DND-41 (cell line): ENCODE results near the gene CCDC169.

Experiments used
- ATAC-seq: fragments of 200-7000 bp; cut with Tn5 transposase; 3 replicates; pipeline ENCODE4 v1.9.1; 2021; ENCODE audit warnings: low read depth; ENCODE audit not compliant: insufficient read depth
- DNase-seq: peaks from one replicate; pipeline ENCODE4 v3.0.0-alpha.2; 2020
- H2AFZ ChIP-seq: 2 replicates; pipeline ENCODE4 v1.6.0; 2012; ENCODE audit warnings: low read depth, low read length
- H3K27ac ChIP-seq: 2 replicates; pipeline ENCODE4 v1.5.1; 2012; ENCODE audit warnings: low read length, inconsistent platforms
- H3K27me3 ChIP-seq: fragments of 200-600 bp; sonication (generic); 2 replicates; pipeline ENCODE4 v1.6.0; 2012; ENCODE audit warnings: low read length, mild to moderate bottlenecking, inconsistent platforms; ENCODE audit not compliant: insufficient read depth, poor library complexity
- H3K36me3 ChIP-seq: 2 replicates; pipeline ENCODE4 v1.5.1; 2012; ENCODE audit warnings: low read length, inconsistent platforms; ENCODE audit not compliant: insufficient read depth
- H3K4me1 ChIP-seq: 2 replicates; pipeline ENCODE4 v1.5.1; 2012; ENCODE audit warnings: mild to moderate bottlenecking, low read length; ENCODE audit not compliant: insufficient read depth
- H3K4me2 ChIP-seq: 2 replicates; pipeline ENCODE4 v1.6.0; 2012; ENCODE audit warnings: mild to moderate bottlenecking, moderate library complexity, low read length, inconsistent platforms; ENCODE audit not compliant: insufficient read depth
- H3K4me3 ChIP-seq, 2 experiments: fragments of 200-600 bp in 1 of 2; shearing (Covaris generic) in 1 of 2; 2 replicates each; pipeline ENCODE4 v1.5.1; 2012 to 2016; ENCODE audit warnings: inconsistent platforms in 2 of 2, low read length in 2 of 2, mild to moderate bottlenecking in 2 of 2, low read depth in 1 of 2, moderate library complexity in 1 of 2
- H3K79me2 ChIP-seq: 2 replicates; pipeline ENCODE4 v1.6.0; 2012; ENCODE audit warnings: low read length, inconsistent platforms; ENCODE audit not compliant: insufficient read depth
- H3K9ac ChIP-seq: 2 replicates; pipeline ENCODE4 v1.6.0; 2012; ENCODE audit warnings: low read depth, mild to moderate bottlenecking, inconsistent platforms, low read length, moderate library complexity
- H3K9me3 ChIP-seq: 2 replicates; pipeline ENCODE4 v1.5.1; 2012; ENCODE audit warnings: low read length, moderate library complexity, mild to moderate bottlenecking, inconsistent platforms; ENCODE audit not compliant: insufficient read depth, severe bottlenecking
- H4K20me1 ChIP-seq: 2 replicates; pipeline ENCODE4 v1.6.0; 2012; ENCODE audit warnings: low read length; ENCODE audit not compliant: insufficient read depth
- CTCF ChIP-seq: IDR thresholded peaks from 2 replicates; pipeline ENCODE4 v1.5.1; 2012; ENCODE audit warnings: borderline replicate concordance, low read length, moderate library complexity, mild to moderate bottlenecking; ENCODE audit not compliant: poor library complexity, severe bottlenecking; ENCODE audit errors: extremely low read depth
- EZH2 ChIP-seq: IDR thresholded peaks from 3 replicates; pipeline ENCODE4 v1.6.1; 2012; ENCODE audit warnings: borderline replicate concordance, low read depth, mild to moderate bottlenecking, moderate library complexity, low read length, inconsistent platforms; ENCODE audit not compliant: severe bottlenecking

CCDC169 gene

GRCh38 chr13:36192166-36192565, 105.4 kb downstream of the CCDC169 start:
- no peak overlapping the region for H3K4me3 ChIP-seq
- no peak for TF ChIP-seq CTCF
- TF ChIP-seq EZH2, result no peak
- no peak overlapping the region for H2AFZ ChIP-seq
- H3K27me3 ChIP-seq, result no peaks in the 10 kb centered on the region
- H3K9me3 ChIP-seq, result no peaks in the 10 kb centered on the region
- no peaks in the 10 kb centered on the region for H4K20me1 ChIP-seq
- H3K4me1 ChIP-seq, result no peaks in the 10 kb centered on the region
- H3K79me2 ChIP-seq, result no peaks in the 10 kb centered on the region
- no peaks in the 10 kb centered on the region for H3K36me3 ChIP-seq
- no peak overlapping the region for H3K4me2 ChIP-seq
- H3K9ac ChIP-seq, result no peak overlapping the region
- ATAC-seq (no peak), DNase-seq (no peak)
- no peak overlapping the region for H3K27ac ChIP-seq

DNA sequence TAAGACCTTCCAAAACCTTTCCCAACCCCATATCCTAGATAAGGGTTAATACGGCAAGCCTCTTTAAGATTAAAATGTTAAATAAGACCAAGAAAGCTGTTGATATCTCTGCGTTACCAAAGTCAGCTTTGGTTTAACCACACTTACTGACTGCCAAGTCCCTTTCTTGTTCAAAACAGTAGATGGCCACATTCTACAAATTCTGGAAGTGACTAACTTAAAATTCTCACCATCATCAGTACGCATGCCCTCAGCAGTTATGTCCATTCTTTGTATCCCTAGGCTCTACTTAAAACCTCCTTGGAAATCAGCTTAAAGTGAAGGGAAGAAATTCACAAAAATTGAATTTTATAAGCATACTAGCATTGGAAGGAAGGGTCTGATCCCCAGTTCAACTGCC, 106.8 kb downstream of the CCDC169 start:
- Histone ChIP-seq H3K36me3 (no peaks in the 10 kb centered on the region), H4K20me1 (no peaks in the 10 kb centered on the region), H3K9ac (no peak overlapping the region), H3K27me3 (no peaks in the 10 kb centered on the region), H3K4me1 (no peaks in the 10 kb centered on the region), H3K4me2 (no peak overlapping the region), H3K4me3 (no peak overlapping the region), H3K9me3 (no peaks in the 10 kb centered on the region), H2AFZ (no peak overlapping the region), H3K27ac (no peak overlapping the region), H3K79me2 (no peaks in the 10 kb centered on the region)
- TF ChIP-seq EZH2, result no peak
- TF ChIP-seq CTCF, result no peak
- ATAC-seq (no peak), DNase-seq (no peak)

DNA sequence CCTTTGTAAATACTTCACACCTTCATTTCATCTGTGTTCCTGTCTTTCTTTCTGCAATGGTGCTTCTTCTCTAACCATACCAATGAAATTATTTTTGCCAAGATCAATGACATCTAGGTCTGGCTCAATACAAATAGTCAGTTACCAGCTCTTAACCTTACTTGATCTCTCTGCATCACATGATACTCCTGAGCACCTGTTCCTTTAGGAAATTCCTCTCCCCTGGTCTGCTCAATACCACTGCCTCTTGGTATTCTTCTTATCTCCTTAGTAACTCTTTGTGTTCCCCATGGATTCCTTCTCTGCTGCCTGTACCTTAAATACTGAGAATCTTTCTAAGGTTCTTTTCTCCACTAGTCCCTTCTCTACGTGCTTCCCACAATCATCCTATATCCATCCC, 109.2 kb downstream of the CCDC169 start:
- DNase-seq, result no peak
- ATAC-seq, result no peak
- no peak overlapping the region for H2AFZ ChIP-seq
- H4K20me1 ChIP-seq, result no peaks in the 10 kb centered on the region
- H3K27ac ChIP-seq, result no peak overlapping the region
- H3K9ac ChIP-seq, result no peak overlapping the region
- no peaks in the 10 kb centered on the region for H3K9me3 ChIP-seq
- no peaks in the 10 kb centered on the region for H3K4me1 ChIP-seq
- H3K79me2 ChIP-seq, result no peaks in the 10 kb centered on the region
- no peaks in the 10 kb centered on the region for H3K36me3 ChIP-seq
- H3K27me3 ChIP-seq, result no peaks in the 10 kb centered on the region
- no peak overlapping the region for H3K4me2 ChIP-seq
- no peak overlapping the region for H3K4me3 ChIP-seq
- TF ChIP-seq EZH2 (no peak), CTCF (no peak)

DNA sequence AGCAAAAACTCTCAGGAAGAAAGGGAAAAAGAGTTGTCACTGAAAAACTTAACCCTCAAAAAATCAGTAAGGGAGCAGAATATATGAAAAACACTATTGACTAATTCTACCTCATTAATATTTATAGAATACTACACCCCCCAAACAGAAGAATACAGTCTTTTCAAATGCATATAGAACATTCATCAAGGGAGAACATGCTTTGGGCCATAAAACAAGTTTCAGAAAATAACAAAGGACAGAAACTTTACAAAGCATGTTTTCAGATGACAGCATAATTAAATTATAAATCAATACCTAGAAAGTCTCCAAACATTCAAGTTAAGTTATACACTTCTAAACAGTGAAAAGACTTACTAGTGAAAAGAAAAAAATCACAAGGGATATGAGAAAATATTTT, 113.7 kb downstream of the CCDC169 start:
- Histone ChIP-seq H3K9ac (no peak overlapping the region), H3K36me3 (no peaks in the 10 kb centered on the region), H3K4me2 (no peak overlapping the region), H2AFZ (no peak overlapping the region), H3K9me3 (no peaks in the 10 kb centered on the region), H3K4me3 (no peak overlapping the region), H3K27ac (no peak overlapping the region), H3K79me2 (no peaks in the 10 kb centered on the region), H3K4me1 (no peaks in the 10 kb centered on the region), H4K20me1 (no peaks in the 10 kb centered on the region), H3K27me3 (no peaks in the 10 kb centered on the region)
- TF ChIP-seq EZH2, result no peak
- no peak for TF ChIP-seq CTCF
- DNase-seq (no peak), ATAC-seq (no peak)
